ENCODE measurements around the gene SF3B4. TPM values are rescaled to one million over a fixed set of nuclear protein-coding genes. Genes with fewer than 3 reads are reported as not detected.

The SF3B4 gene
- total and polyA plus RNA-seq, 4 donors, result 19.6 to 48.1 (median 37.7) TPM

GRCh38 chr1:149881876-149882275 lies 45.7 kb downstream of the SF3B4 start:
- Histone ChIP-seq H3K9me3 (ENCODE audit: control insufficient read depth in 4 of 4, insufficient read depth in 3 of 4, low read length in 3 of 4) (no peaks in the 10 kb centered on the region), H3K36me3 (ENCODE audit: control insufficient read depth in 4 of 4, insufficient read depth in 4 of 4, low read length in 4 of 4) (peaks cover 0 to 5% (median 0%) of the 10 kb centered on the region in 4 donors), H3K9ac (ENCODE audit: insufficient read depth in 1 of 2, low read length in 2 of 2) (no peak overlapping the region), H3K4me1 (ENCODE audit: control insufficient read depth in 5 of 5, insufficient read depth in 5 of 5, low read length in 5 of 5) (peaks cover 0 to 18% (median 9%) of the 10 kb centered on the region in 5 donors), H3K4me3 (no peak overlapping the region), H3K27me3 (ENCODE audit: control insufficient read depth in 3 of 3, insufficient read depth in 3 of 3, low read length in 2 of 3) (no peaks in the 10 kb centered on the region), H3K27ac (ENCODE audit: low read depth in 1 of 2, low read length in 1 of 2) (no peak overlapping the region)
- no peak for ATAC-seq (ENCODE audit: insufficient read depth, low FRiP score)
- TF ChIP-seq, protein P1, sequence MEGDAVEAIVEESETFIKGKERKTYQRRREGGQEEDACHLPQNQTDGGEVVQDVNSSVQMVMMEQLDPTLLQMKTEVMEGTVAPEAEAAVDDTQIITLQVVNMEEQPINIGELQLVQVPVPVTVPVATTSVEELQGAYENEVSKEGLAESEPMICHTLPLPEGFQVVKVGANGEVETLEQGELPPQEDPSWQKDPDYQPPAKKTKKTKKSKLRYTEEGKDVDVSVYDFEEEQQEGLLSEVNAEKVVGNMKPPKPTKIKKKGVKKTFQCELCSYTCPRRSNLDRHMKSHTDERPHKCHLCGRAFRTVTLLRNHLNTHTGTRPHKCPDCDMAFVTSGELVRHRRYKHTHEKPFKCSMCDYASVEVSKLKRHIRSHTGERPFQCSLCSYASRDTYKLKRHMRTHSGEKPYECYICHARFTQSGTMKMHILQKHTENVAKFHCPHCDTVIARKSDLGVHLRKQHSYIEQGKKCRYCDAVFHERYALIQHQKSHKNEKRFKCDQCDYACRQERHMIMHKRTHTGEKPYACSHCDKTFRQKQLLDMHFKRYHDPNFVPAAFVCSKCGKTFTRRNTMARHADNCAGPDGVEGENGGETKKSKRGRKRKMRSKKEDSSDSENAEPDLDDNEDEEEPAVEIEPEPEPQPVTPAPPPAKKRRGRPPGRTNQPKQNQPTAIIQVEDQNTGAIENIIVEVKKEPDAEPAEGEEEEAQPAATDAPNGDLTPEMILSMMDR (IDR thresholded peaks at IDR 0.05; ENCODE audit: control extremely low read depth, extremely low read depth), result no peak
- no peak for DNase-seq
- WGBS, 2 donors, result 93 to 100% methylated on average over 1 of the region's 1 CpG

GRCh38 chr1:149879556-149879955 lies 48.0 kb downstream of the SF3B4 start:
- no peak for DNase-seq
- Histone ChIP-seq H3K27ac (ENCODE audit: low read depth in 1 of 2, low read length in 1 of 2) (no peak overlapping the region), H3K9me3 (ENCODE audit: control insufficient read depth in 4 of 4, insufficient read depth in 3 of 4, low read length in 3 of 4) (no peaks in the 10 kb centered on the region), H3K27me3 (ENCODE audit: control insufficient read depth in 3 of 3, insufficient read depth in 3 of 3, low read length in 2 of 3) (no peaks in the 10 kb centered on the region), H3K9ac (ENCODE audit: insufficient read depth in 1 of 2, low read length in 2 of 2) (no peak overlapping the region), H3K4me1 (ENCODE audit: control insufficient read depth in 5 of 5, insufficient read depth in 5 of 5, low read length in 5 of 5) (peaks cover 0 to 11% (median 7%) of the 10 kb centered on the region in 5 donors), H3K36me3 (ENCODE audit: control insufficient read depth in 4 of 4, insufficient read depth in 4 of 4, low read length in 4 of 4) (no peaks in the 10 kb centered on the region), H3K4me3 (no peak overlapping the region)
- ATAC-seq (ENCODE audit: insufficient read depth, low FRiP score), result no peak
- TF ChIP-seq, protein P1 (IDR thresholded peaks at IDR 0.05; ENCODE audit: control extremely low read depth, extremely low read depth), result no peak
- WGBS, 2 donors, result 88 to 93% methylated on average over 1 of the region's 1 CpG

- no peak overlapping the region for H3K9ac ChIP-seq (ENCODE audit: insufficient read depth in 1 of 2, low read length in 2 of 2)
- no peak for DNase-seq
Measured at GRCh38 chr1:149877211-149877946, 50.2 kb downstream of the SF3B4 start.

More at GRCh38 chr1:149877211-149877946, 50.2 kb downstream of the SF3B4 start:
- no peak overlapping the region for H3K27ac ChIP-seq (ENCODE audit: low read depth in 1 of 2, low read length in 1 of 2)
- no peak overlapping the region for H3K4me3 ChIP-seq
- TF ChIP-seq, protein P1 (IDR thresholded peaks at IDR 0.05; ENCODE audit: control extremely low read depth, extremely low read depth), result no peak
- H3K9me3 ChIP-seq (ENCODE audit: control insufficient read depth in 4 of 4, insufficient read depth in 3 of 4, low read length in 3 of 4), result no peaks in the 10 kb centered on the region
- no peak for ATAC-seq (ENCODE audit: insufficient read depth, low FRiP score)
- H3K36me3 ChIP-seq (ENCODE audit: control insufficient read depth in 4 of 4, insufficient read depth in 4 of 4, low read length in 4 of 4), result no peaks in the 10 kb centered on the region
- H3K4me1 ChIP-seq (ENCODE audit: control insufficient read depth in 5 of 5, insufficient read depth in 5 of 5, low read length in 5 of 5), result no peaks in the 10 kb centered on the region
- 93 to 98% methylated on average over 7 of the region's 7 CpGs for WGBS, 2 donors
- no peaks in the 10 kb centered on the region for H3K27me3 ChIP-seq (ENCODE audit: control insufficient read depth in 3 of 3, insufficient read depth in 3 of 3, low read length in 2 of 3)

Other genes starting within 250 kb of the SF3B4 start
- gene FCGR1A, start 145.1 kb downstream of the SF3B4 start, total RNA-seq, result 10 to 100 TPM; 11.5 to 25.8 TPM
- gene FCGR1A, start 145.1 kb downstream of the SF3B4 start, polyA plus RNA-seq, result 10 to 100 TPM; 78.0 to 94.4 TPM
- gene BOLA1, start 28.2 kb downstream of the SF3B4 start, total RNA-seq, result 10 to 100 TPM; 12.5 to 14.2 TPM
- gene BOLA1, start 28.2 kb downstream of the SF3B4 start, polyA plus RNA-seq, result 10 to 100 TPM; 16.8 to 28.5 TPM
- gene SV2A, start 10.0 kb downstream of the SF3B4 start, total RNA-seq, result 1 to 10 TPM; 2.3 to 2.4 TPM
- under 1 TPM; 0.94 to 0.98 TPM for gene SV2A, start 10.0 kb downstream of the SF3B4 start, polyA plus RNA-seq
- gene MTMR11, start 9.1 kb upstream of the SF3B4 start, total RNA-seq, result 10 to 100 TPM; 10.1 to 11.2 TPM
- 1 to 10 TPM; 6.9 to 7.7 TPM for gene MTMR11, start 9.1 kb upstream of the SF3B4 start, polyA plus RNA-seq
- gene OTUD7B, start 82.9 kb upstream of the SF3B4 start, total RNA-seq, result 10 to 100 TPM; 26.4 to 28.3 TPM
- gene OTUD7B, start 82.9 kb upstream of the SF3B4 start, polyA plus RNA-seq, result 1 to 10 TPM; 4.0 to 7.9 TPM
- gene VPS45, start 140.0 kb upstream of the SF3B4 start, total RNA-seq, result 10 to 100 TPM; 31.0 to 86.7 TPM
- gene VPS45, start 140.0 kb upstream of the SF3B4 start, polyA plus RNA-seq, result 10 to 100 TPM; 16.3 to 21.1 TPM
- 10 to 100 TPM; 41.6 to 60.6 TPM for gene PLEKHO1, start 222.1 kb upstream of the SF3B4 start, total RNA-seq
- gene PLEKHO1, start 222.1 kb upstream of the SF3B4 start, polyA plus RNA-seq, result 10 to 100 TPM; 59.7 to 88.0 TPM